GM21423 (cell line): ENCODE results near the gene GAS2.
A peak's percentile ranks its signal among the peaks of the same experiment; 100 is the strongest.

Experiments used
- ATAC-seq: cut with Tn5 transposase; IDR thresholded peaks from one replicate; pipeline ENCODE4 v1.9.1; 2021; ENCODE audit warnings: mild to moderate bottlenecking, moderate library complexity; ENCODE audit not compliant: unreplicated experiment

GAS2 gene

DNA sequence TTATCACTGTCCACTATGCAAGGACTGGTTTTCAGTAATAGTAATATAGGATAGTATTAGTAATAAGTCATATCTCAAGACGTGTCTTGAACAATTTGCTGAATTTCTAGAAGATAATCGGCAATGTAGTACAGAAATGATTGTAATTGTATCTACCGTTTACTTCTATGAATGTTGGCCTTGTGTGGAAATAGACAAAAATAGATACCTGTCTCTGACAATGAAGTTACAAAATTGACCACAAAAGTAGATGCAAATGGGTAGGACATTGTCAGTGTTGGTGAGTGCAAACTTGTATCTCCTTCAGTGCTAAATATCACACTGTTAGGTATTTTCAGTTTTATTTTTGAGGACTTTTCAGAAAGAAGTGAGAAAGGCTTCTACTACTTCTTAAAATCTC lies 120.1 kb downstream of the GAS2 start:
- ATAC-seq, result peak; percentile 95

DNA sequence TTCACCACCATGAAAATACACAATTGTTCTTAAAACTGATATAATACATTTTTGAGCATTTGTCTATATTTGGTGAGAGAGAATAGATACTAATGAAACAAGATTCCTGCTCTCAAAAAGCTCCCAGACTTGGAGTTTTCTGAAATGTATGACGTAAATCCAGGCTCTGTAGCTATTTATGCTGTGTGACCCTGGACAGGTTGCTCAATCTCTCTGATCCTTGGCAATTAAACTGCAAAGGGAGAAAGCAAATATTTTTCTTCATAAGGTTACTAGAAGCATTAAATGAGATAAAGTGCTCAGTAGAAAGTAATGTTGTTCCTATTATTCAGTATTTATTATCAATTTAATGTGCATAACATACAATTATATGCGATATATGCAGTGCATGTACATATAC lies 120.6 kb downstream of the GAS2 start:
- ATAC-seq, result no peak

DNA sequence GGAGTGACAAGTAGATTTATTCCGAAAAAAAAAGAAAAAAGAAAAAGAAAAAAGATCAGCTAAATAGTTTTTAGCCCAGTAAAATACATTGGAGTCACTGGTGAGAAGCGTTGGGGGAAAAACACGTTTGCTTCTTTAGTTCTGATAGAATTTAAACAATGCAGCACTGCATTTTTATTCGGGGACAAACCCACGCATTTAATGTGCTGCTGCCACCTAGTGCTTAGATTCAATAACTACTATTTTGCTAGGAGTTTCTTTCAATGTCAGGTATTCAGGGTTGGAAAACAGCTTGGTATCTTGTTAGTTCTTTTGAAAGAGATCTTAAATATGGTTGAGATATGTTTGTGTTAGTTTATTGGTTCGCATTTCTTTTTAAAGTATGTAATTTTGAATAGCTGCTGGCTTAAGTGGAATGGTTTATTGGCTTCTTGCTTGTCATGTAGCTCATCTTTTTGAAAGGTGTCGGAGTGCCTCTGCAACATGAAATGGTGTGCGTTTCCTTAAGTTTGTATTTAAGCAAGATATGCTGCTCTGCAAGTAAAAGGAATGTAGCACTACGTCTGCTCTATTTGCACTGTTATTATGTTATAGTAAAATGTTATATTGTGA lies 121.2 kb downstream of the GAS2 start:
- no peak for ATAC-seq

DNA sequence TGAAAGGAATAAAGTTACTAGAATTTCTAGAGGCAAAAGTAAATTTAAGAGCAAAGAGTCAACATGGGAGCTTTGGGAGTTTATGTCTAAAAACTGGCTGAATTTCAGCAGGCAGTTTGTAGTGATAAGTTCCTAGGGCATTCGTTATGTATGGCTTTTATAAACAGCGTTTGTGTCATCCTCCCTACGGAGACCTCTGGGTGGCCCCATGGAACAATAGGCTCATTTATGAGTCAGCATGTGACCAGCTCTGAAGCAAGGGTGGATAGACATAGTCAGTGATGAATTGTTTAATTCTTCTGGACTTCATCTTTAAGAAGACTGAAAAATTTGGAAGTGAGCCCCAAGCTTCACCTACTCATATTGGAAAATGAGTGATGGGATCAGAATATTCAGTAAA lies 126.1 kb downstream of the GAS2 start:
- no peak for ATAC-seq

DNA sequence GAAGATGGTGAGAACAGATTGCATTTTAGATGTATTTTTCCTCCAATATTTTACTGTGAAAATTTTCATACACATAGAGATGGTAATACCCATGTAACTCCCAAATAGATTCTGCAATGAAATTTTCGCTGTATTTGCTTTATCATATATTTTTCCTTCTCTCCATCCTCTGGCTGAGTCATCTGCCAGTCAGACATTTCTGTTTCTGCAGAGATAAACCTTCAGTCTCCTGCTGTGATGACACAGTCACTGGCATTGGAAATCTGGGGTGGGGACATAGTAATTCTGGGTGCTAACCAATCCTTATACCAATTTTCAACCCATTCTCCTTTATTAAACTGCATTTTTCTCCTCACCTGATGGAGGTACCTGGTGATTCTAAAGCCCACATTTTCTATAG lies 129.5 kb downstream of the GAS2 start:
- no peak for ATAC-seq

DNA sequence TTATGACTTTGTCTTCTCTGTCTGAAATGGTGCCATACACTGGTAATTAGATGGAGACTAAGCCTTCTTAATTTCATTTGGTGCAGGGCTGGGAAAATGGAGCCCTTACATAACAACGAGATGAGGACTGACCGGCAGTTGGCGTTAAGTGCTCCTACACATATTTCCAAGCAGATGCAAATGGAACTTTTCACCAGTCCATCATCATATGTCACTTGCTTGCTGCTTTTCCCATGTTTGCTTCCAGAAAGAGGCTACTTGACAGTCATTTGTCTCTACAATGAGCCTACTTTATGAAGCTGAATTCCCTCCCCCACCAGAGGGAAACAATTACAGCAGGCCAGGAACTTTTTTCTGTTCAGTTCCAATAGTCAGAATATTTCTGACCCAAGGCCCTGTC lies 130.6 kb downstream of the GAS2 start:
- ATAC-seq, result no peak

DNA sequence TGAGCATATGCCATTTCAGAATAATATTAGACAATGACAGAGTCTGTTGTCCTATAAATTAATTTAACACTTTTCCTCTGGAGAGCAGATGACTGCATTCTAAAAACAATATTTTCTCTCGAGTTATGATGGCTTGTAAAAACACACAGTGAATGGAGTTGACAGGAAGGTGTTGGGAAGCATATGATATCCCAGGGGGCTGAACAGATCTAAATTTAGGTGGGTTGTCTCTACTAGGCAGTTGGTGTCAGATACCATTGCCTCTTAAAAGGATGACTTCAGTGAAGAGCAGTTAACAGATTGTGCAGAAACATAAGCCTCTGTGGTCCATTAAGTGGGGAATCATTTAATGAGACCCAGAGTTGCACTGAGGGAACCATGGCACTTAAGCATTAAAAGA lies 132.5 kb downstream of the GAS2 start:
- no peak for ATAC-seq

DNA sequence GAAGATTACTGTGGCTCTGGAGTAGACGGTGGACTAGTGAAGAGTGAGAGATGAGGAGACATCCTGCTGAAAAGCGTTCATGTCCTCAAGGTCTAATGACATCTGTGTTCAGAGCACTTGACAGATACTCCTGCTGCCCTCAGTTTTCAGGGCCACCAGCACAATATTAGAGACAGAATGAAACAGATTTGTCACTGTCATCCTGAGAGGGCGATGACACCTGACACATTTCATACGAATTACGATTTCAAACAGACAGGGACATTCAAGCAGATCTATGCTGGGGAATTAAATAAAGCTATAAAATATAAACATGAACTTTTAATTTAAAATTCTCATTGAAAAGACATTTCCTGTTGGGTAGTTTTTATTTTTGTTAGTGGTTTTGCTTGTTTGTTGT lies 134.1 kb downstream of the GAS2 start:
- ATAC-seq, result no peak

DNA sequence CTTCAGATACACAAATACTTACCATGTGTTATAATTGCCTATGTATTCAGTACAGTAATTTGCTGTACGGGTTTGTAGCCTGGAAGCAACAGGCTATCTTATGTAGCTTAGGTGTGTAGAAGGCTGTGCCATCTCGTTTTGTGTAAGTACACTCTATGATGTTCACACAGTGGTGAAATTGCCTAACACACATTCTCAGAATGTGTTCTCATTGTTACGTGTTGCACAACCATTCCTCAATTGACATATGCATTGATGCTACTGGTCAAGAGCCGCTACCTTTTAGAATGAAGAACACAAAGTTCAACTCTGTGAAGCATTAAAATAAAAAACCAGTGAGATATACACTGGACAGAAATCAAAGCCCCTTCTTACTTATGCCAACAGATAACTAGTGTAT lies 136.4 kb downstream of the GAS2 start:
- ATAC-seq, result no peak

DNA sequence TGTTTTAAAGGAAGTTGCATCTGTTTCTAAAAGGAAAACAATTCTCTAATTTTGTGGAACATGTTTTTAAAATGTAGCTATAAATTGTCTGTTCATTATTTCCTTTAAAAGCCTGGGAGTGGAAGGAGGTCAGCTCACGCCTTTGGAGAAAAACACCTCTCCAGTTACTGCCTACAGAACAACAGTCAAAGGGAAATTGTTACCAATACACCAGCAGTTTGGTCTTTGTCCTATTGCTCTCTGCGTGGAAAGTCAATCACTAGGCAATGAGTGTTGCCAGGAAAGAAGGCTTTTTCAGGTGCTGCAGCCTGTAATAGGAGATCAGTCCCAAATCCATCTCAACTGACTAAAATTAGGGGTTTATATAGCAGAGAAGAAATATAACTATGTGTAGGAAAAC lies 141.0 kb downstream of the GAS2 start:
- ATAC-seq, result no peak

DNA sequence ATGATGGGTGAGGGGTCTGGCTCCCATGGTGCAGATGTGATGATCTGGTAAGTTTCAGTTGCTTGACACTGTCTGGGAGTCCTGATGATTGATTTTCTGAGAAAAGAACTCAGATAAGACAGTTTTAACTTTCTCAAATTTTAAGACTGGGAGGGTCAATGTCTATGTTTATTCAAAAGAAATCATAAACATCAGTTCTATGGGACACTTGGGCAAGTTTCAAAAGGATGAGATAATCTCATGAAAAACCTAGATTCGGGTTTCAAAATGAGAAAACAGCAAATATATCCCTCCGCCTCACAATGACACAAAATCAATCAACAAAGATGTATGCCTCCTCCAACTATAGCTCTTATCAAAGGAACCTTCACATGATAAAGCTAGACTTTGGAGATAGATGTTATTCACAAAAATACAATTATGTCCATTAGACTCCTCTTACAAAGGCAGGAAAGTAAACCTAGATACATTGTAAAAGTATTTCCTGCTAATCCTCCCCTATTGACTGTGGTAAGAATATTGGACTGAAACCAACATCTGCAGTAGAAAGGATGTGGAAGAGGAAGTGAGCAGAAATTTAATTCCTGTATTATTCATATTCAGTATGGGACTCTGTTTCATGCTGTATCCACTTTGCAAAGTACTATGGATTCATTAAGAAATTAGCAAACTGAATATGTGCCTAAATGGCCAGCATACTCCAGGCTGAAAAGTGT lies 141.6 kb downstream of the GAS2 start:
- peak; percentile 96 for ATAC-seq

DNA sequence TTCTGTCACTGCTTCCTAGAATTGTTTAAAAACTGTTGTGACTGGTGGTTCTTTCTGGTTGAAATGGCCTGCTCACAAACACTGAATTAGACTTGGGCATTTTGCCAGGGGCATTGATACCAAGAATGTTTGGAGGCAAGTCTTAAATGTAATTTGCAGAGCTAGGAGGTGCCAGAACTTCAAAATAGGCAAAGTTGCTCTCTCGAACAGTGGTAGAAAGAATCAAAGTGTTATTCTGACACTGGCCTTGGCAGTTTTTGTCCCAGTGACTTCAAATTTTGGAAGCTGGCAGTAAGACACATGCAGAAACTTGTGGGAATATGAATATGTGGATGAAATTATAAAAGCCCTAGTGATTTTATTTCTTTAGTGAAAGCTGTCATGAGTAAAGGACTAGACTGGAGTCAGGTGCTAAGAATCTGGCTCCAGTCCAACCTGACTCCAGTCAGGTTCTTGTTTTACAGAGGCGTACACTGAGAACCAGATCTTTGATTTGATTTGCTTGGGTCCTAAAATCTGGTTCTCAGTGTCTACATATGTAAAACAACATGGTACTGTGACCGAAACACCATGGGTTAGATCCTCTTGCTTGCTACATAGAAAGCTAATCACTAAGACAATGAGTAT lies 142.3 kb downstream of the GAS2 start:
- ATAC-seq, result peak; percentile 19

DNA sequence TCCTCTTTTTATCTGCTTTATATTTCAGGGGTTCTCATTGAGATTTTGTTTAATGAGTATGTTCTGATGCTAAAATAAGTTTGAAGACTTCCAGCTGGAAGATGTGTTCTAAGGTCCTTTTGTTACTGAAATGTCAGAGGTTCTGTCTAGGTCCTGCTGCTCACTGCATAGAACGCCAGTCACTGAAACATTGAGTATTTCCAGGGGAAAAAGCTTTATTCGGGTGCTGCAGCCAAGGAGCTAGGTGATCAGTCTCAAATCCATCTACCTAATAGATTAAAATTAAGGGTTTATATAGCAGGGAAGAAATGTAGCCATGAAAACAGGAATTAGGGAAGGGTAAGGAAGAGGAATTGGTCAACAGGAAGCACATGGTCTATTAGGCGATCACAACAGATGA lies 143.5 kb downstream of the GAS2 start:
- ATAC-seq, result no peak

DNA sequence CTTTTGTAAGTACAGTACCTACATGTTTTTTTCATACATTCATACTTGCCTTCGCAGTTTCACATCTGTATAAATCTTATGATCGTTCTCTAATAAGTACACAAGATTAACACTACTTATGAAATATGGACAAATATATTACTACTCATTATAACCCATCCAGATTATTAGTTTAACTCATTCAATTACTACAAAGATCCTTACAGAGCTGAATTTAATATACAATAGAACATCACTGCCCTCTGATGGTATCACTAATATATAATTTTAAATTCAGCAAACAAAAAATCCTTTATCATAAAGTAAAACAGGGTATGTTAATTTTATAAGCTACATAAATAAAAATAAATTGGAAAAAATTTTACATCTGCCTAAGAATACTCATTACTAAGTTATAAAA lies 155.8 kb downstream of the GAS2 start:
- no peak for ATAC-seq

DNA sequence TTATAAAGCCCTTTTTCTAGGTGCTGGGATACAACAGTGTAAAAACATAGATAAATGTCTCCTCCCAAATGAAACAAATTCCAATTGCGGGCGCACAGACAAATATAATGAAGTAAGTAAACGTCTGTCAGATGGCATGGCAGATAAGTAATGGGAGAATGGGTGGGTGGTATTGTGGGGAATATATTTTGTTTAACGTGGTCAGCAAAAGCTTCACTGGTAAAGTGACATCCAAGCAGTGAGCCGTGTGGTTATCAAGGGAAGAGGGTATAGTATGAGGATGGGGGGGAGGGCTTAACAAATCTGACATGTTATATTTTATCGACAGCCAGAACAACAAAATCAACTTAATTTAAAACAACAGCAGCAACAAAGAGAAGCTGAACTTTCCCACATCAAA lies 162.0 kb downstream of the GAS2 start:
- no peak for ATAC-seq

DNA sequence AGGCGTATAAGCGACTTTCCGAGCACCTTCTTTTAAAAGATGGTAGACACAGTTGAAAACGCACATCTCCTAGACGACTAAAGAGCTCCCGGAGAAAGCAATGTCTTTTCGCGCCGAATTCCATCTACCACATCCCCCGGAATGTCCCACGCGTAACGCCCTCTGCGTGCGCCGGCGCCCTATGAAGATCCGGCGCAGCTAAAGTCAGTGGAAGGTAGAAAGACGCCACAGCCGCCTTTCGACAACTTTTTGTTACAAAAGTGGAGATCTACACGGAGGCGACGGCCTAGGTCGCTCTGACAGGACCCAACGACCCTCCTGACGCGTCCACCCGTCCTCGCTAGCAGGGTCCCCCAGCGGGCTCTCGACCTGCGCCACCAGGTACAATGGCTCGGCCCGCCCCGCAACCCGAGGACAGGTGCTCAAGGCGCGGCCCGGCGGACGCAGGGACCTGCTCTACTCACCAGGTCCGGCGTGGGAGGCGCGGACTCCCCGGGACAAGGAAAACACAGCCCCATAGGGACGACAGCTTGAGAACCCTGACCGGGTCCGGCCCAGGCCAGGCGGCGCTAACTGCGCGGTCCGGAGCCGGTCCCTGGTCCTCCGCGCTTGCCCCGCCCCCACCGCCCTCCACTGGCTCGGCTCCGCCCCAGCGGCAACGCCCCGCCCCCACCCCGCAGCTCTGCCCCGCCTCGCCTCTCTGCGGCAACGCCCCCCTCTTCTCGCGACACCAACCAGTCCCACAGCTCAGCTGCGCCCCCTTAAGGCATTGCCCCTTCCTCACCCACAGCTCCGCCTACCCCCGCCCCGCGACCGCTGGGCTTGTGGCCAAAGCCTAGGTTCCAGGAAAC lies 163.0 kb downstream of the GAS2 start, which contains the start of gene SVIP:
SVIP (minus strand) TSS at position 571 of the 851 bp plus-strand sequence; CDS start at position 518, 53 bp downstream.
- peak; percentile 92 for ATAC-seq

DNA sequence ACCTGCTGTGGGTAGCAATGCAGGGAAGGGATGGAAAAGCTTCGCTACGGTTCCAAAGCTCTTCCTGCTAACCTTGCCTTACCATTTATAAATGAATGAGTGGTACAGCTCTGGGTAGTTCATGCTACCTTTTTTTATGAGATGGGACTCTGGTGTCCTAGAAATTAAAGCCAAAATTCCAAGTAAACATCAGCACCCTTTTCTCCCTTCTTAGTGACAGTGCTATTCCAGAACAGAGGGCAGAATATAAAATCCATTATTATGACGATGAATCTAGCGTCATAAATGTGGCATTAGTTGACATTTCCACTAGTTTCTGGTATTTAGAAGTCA lies 163.6 kb downstream of the GAS2 start:
- ATAC-seq, result no peak

DNA sequence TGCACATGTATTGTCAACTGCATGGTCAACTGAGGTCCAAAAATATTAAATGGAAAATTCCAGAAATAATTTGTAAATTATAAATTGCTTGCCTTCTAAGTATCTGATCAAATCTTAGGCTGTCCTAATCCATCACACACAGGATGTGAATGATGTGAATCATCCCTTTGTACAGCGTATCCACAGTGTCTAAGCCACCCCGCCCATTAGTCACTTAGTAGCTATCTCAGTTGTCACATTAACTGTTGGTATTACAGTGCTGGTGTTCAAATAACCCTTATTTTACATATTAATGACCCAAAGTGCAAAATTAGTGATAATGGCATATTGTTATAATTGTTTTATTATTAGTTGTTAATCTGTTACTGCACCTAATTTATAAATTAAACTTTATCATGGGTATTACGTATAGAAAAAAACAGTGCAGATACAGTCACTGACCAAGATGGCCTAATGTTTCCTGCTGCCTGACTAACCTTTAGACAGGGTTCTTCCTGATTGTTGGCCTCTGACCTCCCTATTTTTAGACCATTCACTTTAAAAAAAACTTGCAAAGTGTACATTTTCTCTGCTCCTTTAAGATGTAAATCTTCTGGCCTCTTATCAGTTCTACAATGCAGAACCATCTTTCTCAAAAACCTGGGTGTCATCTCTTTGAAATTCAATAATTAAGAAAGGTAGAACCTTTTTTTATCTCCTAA lies 166.1 kb downstream of the GAS2 start:
- no peak for ATAC-seq

DNA sequence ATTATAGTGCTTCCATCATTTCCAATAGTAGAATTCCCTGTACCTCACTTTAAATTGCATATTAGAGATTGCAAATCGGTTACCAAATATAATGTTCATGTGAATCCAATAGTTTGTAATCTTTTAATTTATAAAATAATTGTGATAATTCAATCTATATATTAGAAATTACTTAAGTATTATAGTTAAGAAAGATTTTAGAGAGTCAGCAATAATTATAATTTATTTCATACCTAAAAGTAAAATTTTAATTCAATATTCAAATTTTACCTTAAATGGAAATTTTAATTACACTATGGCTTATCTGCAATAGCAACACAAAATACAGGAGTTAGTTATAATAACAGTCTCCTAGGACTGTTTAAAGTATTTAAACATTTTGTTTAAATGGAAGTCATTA lies 180.3 kb downstream of the GAS2 start:
- ATAC-seq, result no peak

DNA sequence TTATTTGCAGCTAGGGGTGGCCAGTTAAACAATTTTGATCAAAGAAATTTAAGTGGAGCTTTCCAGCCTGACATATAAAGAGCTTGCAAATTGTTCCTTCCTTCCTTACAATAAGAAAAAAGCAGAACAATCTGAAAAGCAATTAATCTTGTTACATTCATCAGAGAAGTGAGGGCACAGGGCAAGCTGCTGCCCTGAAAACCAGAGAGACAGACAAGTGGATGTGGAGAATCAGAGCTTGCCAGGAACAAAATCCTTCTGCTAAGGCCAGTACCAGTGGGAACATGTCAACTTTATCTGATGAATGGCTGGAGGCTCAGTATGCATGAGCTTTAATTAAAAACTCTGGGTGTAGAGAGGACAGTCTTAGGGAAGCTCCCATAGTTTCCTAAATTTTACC lies 185.1 kb downstream of the GAS2 start:
- no peak for ATAC-seq

DNA sequence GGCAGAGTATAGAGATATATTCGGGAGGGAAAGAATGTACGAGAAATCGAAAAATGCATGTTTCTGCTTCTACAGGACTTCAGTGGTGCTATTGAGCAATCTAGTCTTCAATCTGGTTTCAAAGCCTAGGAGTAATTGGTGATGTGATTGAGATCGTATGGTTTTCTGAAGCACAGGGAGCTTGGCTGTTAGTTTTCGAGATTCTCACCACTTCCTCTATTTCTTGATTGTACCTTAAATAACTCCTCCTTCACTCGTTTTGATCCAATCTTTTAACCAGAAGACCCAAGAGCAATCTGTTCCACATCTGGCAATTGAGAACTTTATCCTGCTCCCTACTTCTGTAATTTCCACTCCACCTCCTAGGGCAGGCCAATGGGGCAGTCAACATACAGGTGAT lies 193.3 kb downstream of the GAS2 start:
- ATAC-seq, result no peak
